ENCODE data around the gene EMP2. TPM values are rescaled to one million over a fixed set of nuclear protein-coding genes. Genes with fewer than 3 reads are reported as not detected.

EMP2 gene
- total and polyA plus RNA-seq, 2 experiments from 2014 or later, result 29.1 to 93.4 TPM

GRCh38 chr16:10526962-10527361, 53.4 kb downstream of the EMP2 start:
- H3K4me2 ChIP-seq, result no peak overlapping the region
- H3K4me1 ChIP-seq (ENCODE audit: insufficient read depth), result no peaks in the 10 kb centered on the region
- no peaks in the 10 kb centered on the region for H3K9me2 ChIP-seq (replicated peaks; ENCODE audit: insufficient read depth)
- no peaks in the 10 kb centered on the region for H4K20me1 ChIP-seq (ENCODE audit: insufficient read depth, poor library complexity, severe bottlenecking)
- TF ChIP-seq, protein P1, sequence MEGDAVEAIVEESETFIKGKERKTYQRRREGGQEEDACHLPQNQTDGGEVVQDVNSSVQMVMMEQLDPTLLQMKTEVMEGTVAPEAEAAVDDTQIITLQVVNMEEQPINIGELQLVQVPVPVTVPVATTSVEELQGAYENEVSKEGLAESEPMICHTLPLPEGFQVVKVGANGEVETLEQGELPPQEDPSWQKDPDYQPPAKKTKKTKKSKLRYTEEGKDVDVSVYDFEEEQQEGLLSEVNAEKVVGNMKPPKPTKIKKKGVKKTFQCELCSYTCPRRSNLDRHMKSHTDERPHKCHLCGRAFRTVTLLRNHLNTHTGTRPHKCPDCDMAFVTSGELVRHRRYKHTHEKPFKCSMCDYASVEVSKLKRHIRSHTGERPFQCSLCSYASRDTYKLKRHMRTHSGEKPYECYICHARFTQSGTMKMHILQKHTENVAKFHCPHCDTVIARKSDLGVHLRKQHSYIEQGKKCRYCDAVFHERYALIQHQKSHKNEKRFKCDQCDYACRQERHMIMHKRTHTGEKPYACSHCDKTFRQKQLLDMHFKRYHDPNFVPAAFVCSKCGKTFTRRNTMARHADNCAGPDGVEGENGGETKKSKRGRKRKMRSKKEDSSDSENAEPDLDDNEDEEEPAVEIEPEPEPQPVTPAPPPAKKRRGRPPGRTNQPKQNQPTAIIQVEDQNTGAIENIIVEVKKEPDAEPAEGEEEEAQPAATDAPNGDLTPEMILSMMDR (IDR thresholded peaks at IDR 0.05; ENCODE audit: poor library complexity), result no peak
- TF ChIP-seq EZH2phosphoT487 (IDR thresholded peaks at IDR 0.05; ENCODE audit: low read depth, severe bottlenecking, unreplicated experiment) (no peak), EZH2 (IDR thresholded peaks at IDR 0.05; ENCODE audit: borderline replicate concordance) (no peak)
- no peaks in the 10 kb centered on the region for H3K27me3 ChIP-seq
- no peaks in the 10 kb centered on the region for H3K79me2 ChIP-seq
- H2AFZ ChIP-seq, result no peak overlapping the region
- DNase-seq (ENCODE audit: low spot score), result no peak
- WGBS (ENCODE audit: low lambda C conversion rate, missing lambda C conversion rate), result 96% methylated on average over 7 of the region's 7 CpGs
- H3K36me3 ChIP-seq (replicated peaks; ENCODE audit: insufficient read depth, low read depth), result no peaks in the 10 kb centered on the region
- no peak overlapping the region for H3K4me3 ChIP-seq
- no peaks in the 10 kb centered on the region for H3K9me3 ChIP-seq (ENCODE audit: low read depth)
- H3K27ac ChIP-seq, result no peak overlapping the region

- H3K79me2 ChIP-seq, result no peaks in the 10 kb centered on the region
- DNase-seq (ENCODE audit: low spot score), result no peak
- no peak overlapping the region for H3K4me2 ChIP-seq
- no peak overlapping the region for H3K27ac ChIP-seq
- H3K9me3 ChIP-seq (ENCODE audit: low read depth), result no peaks in the 10 kb centered on the region
- no peaks in the 10 kb centered on the region for H3K36me3 ChIP-seq (replicated peaks; ENCODE audit: insufficient read depth, low read depth)
- H3K27me3 ChIP-seq, result no peaks in the 10 kb centered on the region
- H3K9me2 ChIP-seq (replicated peaks; ENCODE audit: insufficient read depth), result no peaks in the 10 kb centered on the region
- TF ChIP-seq EZH2 (IDR thresholded peaks at IDR 0.05; ENCODE audit: borderline replicate concordance) (no peak), EZH2phosphoT487 (IDR thresholded peaks at IDR 0.05; ENCODE audit: low read depth, severe bottlenecking, unreplicated experiment) (peak; percentile 56)
- WGBS (ENCODE audit: low lambda C conversion rate, missing lambda C conversion rate), result 37% methylated on average over 6 of the region's 6 CpGs
- H4K20me1 ChIP-seq (ENCODE audit: insufficient read depth, poor library complexity, severe bottlenecking), result no peaks in the 10 kb centered on the region
- no peaks in the 10 kb centered on the region for H3K4me1 ChIP-seq (ENCODE audit: insufficient read depth)
- H3K4me3 ChIP-seq, result no peak overlapping the region
- H2AFZ ChIP-seq, result no peak overlapping the region
These were observed 55.1 kb downstream of the EMP2 start for GRCh38 chr16:10525214-10525825.

DNA sequence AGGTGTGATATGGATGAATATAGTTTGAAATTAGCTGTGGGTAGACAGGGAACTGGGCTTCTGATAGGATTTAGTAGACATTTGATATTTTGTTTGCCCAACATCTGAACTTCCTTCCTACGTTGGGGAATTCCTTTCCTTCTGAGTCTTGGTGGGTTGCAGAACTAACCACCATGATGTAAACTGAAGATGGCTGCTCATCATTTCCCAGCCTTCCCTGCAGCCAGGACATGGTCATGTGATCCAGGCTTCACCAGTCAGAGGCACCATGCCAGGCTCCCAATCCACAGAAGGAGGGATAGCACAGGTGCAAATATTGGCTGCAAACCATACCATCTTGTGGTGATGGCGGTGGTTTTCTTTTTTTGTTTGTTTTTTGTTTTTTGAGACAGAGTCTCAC, 57.4 kb downstream of the EMP2 start:
- no peaks in the 10 kb centered on the region for H3K9me2 ChIP-seq (replicated peaks; ENCODE audit: insufficient read depth)
- H3K79me2 ChIP-seq, result no peaks in the 10 kb centered on the region
- H3K36me3 ChIP-seq (replicated peaks; ENCODE audit: insufficient read depth, low read depth), result no peaks in the 10 kb centered on the region
- no peak overlapping the region for H3K27ac ChIP-seq
- H4K20me1 ChIP-seq (ENCODE audit: insufficient read depth, poor library complexity, severe bottlenecking), result no peaks in the 10 kb centered on the region
- no peak overlapping the region for H2AFZ ChIP-seq
- DNase-seq (ENCODE audit: low spot score), result no peak
- no peaks in the 10 kb centered on the region for H3K27me3 ChIP-seq
- 97% methylated on average over 2 of the region's 2 CpGs for WGBS (ENCODE audit: low lambda C conversion rate, missing lambda C conversion rate)
- H3K4me2 ChIP-seq, result no peak overlapping the region
- no peaks in the 10 kb centered on the region for H3K4me1 ChIP-seq (ENCODE audit: insufficient read depth)
- TF ChIP-seq EZH2 (IDR thresholded peaks at IDR 0.05; ENCODE audit: borderline replicate concordance) (no peak), EZH2phosphoT487 (IDR thresholded peaks at IDR 0.05; ENCODE audit: low read depth, severe bottlenecking, unreplicated experiment) (no peak)
- TF ChIP-seq, protein P1 (IDR thresholded peaks at IDR 0.05; ENCODE audit: poor library complexity), result no peak
- no peaks in the 10 kb centered on the region for H3K9me3 ChIP-seq (ENCODE audit: low read depth)
- no peak overlapping the region for H3K4me3 ChIP-seq

DNA sequence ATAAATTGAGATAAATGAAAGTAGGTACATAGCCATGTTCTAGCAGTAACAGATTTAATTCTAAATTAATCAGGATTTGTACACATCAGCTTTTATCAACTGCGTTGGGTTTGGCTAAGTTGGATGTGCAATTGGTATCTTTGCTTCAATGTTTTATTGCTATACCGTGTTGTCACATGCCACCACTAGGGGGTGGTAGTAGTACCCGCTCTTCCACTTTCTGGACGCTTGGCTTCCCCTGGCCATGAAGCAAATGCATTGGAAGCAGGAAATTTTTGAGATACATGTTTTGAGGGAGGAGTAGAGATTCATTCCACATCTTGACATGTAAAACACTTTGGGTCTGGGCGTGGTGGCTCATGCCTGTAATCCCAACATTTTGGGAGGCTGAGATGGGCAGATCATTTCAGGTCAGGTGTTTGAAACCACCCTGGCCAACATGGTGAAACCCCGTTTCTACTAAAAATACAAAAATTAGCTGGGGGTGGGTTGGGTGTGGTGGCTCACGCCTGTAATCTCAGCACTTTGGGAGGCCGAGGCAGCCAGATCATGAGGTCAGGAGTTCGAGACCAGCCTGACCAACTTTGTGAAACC, 58.6 kb downstream of the EMP2 start:
- TF ChIP-seq EZH2 (IDR thresholded peaks at IDR 0.05; ENCODE audit: borderline replicate concordance), result no peak
- no peak for TF ChIP-seq EZH2phosphoT487 (IDR thresholded peaks at IDR 0.05; ENCODE audit: low read depth, severe bottlenecking, unreplicated experiment)
- TF ChIP-seq, protein P1 (IDR thresholded peaks at IDR 0.05; ENCODE audit: poor library complexity), result peak; percentile 75
- H3K36me3 ChIP-seq (replicated peaks; ENCODE audit: insufficient read depth, low read depth), result no peaks in the 10 kb centered on the region
- no peaks in the 10 kb centered on the region for H3K9me2 ChIP-seq (replicated peaks; ENCODE audit: insufficient read depth)
- no peak overlapping the region for H3K4me3 ChIP-seq
- no peaks in the 10 kb centered on the region for H4K20me1 ChIP-seq (ENCODE audit: insufficient read depth, poor library complexity, severe bottlenecking)
- peak; percentile 78 for DNase-seq (ENCODE audit: low spot score)
- no peak overlapping the region for H2AFZ ChIP-seq
- no peaks in the 10 kb centered on the region for H3K27me3 ChIP-seq
- H3K4me1 ChIP-seq (ENCODE audit: insufficient read depth), result no peaks in the 10 kb centered on the region
- no peak overlapping the region for H3K27ac ChIP-seq
- WGBS (ENCODE audit: low lambda C conversion rate, missing lambda C conversion rate), result 48% methylated on average over 9 of the region's 9 CpGs
- H3K79me2 ChIP-seq, result no peaks in the 10 kb centered on the region
- H3K4me2 ChIP-seq, result no peak overlapping the region
- H3K9me3 ChIP-seq (ENCODE audit: low read depth), result no peaks in the 10 kb centered on the region
